COLO829 (cell line): ENCODE measurements around the gene GFPT2.
A peak's percentile ranks its signal among the peaks of the same experiment; 100 is the strongest.

ENCODE experiments used
- DNase-seq: peaks from one replicate; pipeline ENCODE4 v3.0.0; 2012; ENCODE audit warnings: low spot score

Gene GFPT2

GRCh38 chr5:180333661-180334060 is 19.5 kb downstream of the GFPT2 start:
- peak; percentile 48 for DNase-seq

GRCh38 chr5:180332861-180333260 is 20.3 kb downstream of the GFPT2 start:
- no peak for DNase-seq

- no peak for DNase-seq
Observed at GRCh38 chr5:180332051-180332517, 21.1 kb downstream of the GFPT2 start.

- no peak for DNase-seq
Observed at GRCh38 chr5:180331647-180331950, 21.5 kb downstream of the GFPT2 start.

- DNase-seq: peak; percentile 7
Observed at GRCh38 chr5:180330810-180331646, 22.1 kb downstream of the GFPT2 start.

GRCh38 chr5:180330270-180330648 is 22.9 kb downstream of the GFPT2 start:
- no peak for DNase-seq

GRCh38 chr5:180329606-180330269 is 23.4 kb downstream of the GFPT2 start:
- DNase-seq: no peak

GRCh38 chr5:180329138-180329435 is 24.0 kb downstream of the GFPT2 start:
- no peak for DNase-seq

GRCh38 chr5:180328296-180329137 is 24.6 kb downstream of the GFPT2 start:
- DNase-seq: peak; percentile 58

GRCh38 chr5:180326989-180327565 is 26.1 kb downstream of the GFPT2 start:
- DNase-seq: no peak

GRCh38 chr5:180324601-180324950 is 28.6 kb downstream of the GFPT2 start:
- DNase-seq: no peak

- DNase-seq: no peak
Observed at GRCh38 chr5:180323941-180324600, 29.1 kb downstream of the GFPT2 start.

- no peak for DNase-seq
Observed at GRCh38 chr5:180323160-180323559, 30.0 kb downstream of the GFPT2 start.

GRCh38 chr5:180318456-180319089 is 34.6 kb downstream of the GFPT2 start:
- DNase-seq: no peak

GRCh38 chr5:180316586-180316985 is 36.5 kb downstream of the GFPT2 start:
- DNase-seq: no peak

- peak; percentile 14 for DNase-seq
Observed at GRCh38 chr5:180315762-180316212, 37.3 kb downstream of the GFPT2 start.

- DNase-seq: no peak
Observed at GRCh38 chr5:180313677-180314505, 39.2 kb downstream of the GFPT2 start.

GRCh38 chr5:180311216-180311615 is 41.9 kb downstream of the GFPT2 start:
- DNase-seq: no peak

- DNase-seq: no peak
Observed at GRCh38 chr5:180306796-180307195, 46.3 kb downstream of the GFPT2 start.

GRCh38 chr5:180305481-180305880 is 47.7 kb downstream of the GFPT2 start:
- DNase-seq: no peak
